DMS153 treated with DMSO at 0.1 percent for 48 hours (cell line): ENCODE results near the gene HECTD1.

Source experiments
- DNase-seq: peaks from one replicate; lab custom pipeline; 2025; ENCODE audit not compliant: unreplicated experiment; lab: John Stamatoyannopoulos, UW

The HECTD1 gene

GRCh38 chr14:31161274-31161673 lies 46.3 kb downstream of the HECTD1 start:
- no peak for DNase-seq

- DNase-seq, result no peak
Measured at GRCh38 chr14:31159682-31160296, 47.8 kb downstream of the HECTD1 start.

GRCh38 chr14:31154956-31155355 lies 52.6 kb downstream of the HECTD1 start:
- DNase-seq, result no peak

GRCh38 chr14:31142455-31143087 lies 65.0 kb downstream of the HECTD1 start:
- DNase-seq, result no peak

GRCh38 chr14:31139301-31139847 lies 68.2 kb downstream of the HECTD1 start:
- no peak for DNase-seq

- DNase-seq, result no peak
Measured at GRCh38 chr14:31138301-31138700, 69.3 kb downstream of the HECTD1 start.

- no peak for DNase-seq
Measured at GRCh38 chr14:31137214-31137889, 70.2 kb downstream of the HECTD1 start.

- no peak for DNase-seq
Measured at GRCh38 chr14:31133133-31133532, 74.5 kb downstream of the HECTD1 start.

- no peak for DNase-seq
Measured at GRCh38 chr14:31128601-31129526, 78.7 kb downstream of the HECTD1 start.

- no peak for DNase-seq
Measured at GRCh38 chr14:31127690-31128089, 79.9 kb downstream of the HECTD1 start.

- DNase-seq, result no peak
Measured at GRCh38 chr14:31126680-31127079, 80.9 kb downstream of the HECTD1 start.

GRCh38 chr14:31125231-31125630 lies 82.4 kb downstream of the HECTD1 start:
- no peak for DNase-seq

GRCh38 chr14:31124197-31124596 lies 83.4 kb downstream of the HECTD1 start:
- DNase-seq, result no peak

- no peak for DNase-seq
Measured at GRCh38 chr14:31122921-31123320, 84.7 kb downstream of the HECTD1 start.

GRCh38 chr14:31122098-31122611 lies 85.4 kb downstream of the HECTD1 start:
- no peak for DNase-seq

- DNase-seq, result no peak
Measured at GRCh38 chr14:31118892-31119291, 88.7 kb downstream of the HECTD1 start.

- no peak for DNase-seq
Measured at GRCh38 chr14:31113794-31114193, 93.8 kb downstream of the HECTD1 start.

- no peak for DNase-seq
Measured at GRCh38 chr14:31110872-31111271, 96.7 kb downstream of the HECTD1 start.

GRCh38 chr14:31109257-31109656 lies 98.3 kb downstream of the HECTD1 start:
- DNase-seq, result no peak

- no peak for DNase-seq
Measured at GRCh38 chr14:31106768-31107167, 100.8 kb downstream of the HECTD1 start.

GRCh38 chr14:31097081-31097480 lies 110.5 kb downstream of the HECTD1 start:
- no peak for DNase-seq
